Stimulated activated CD4-positive, alpha-beta T cell treated with anti-CD3 and anti-CD28 coated beads, Interleukin-4, amount 100 ng/mL, for 24 hours (primary cell): Measurements from ENCODE around the gene SLC27A3.
"Not testable (repeated sequence)": the region's sequence is repeated elsewhere in the genome, so short reads cannot be mapped to it uniquely, and the experiment has no call there.

Source experiments
- DNase-seq: peaks from one replicate; pipeline ENCODE4 v3.0.0-alpha.2; 2020

The SLC27A3 gene

DNA sequence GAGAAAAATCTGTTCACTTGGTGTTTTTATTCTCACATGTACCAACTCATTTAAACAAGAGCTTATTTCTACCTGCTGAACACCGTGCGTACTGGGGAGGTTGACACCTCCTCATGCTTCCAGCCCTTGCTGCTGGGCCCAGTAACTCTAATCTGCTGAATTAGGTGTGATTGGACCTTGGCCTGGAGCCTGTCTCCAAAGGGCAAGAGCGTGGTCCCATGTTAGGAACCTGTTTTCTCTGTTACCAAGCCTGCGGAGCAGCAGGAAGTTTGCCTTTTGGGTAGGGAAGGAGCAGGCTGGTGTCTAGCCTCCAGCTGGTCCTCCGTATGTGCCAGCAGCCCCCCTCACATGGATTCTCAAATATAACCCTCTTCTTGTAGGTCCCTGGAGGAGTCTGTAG, 10.9 kb upstream of the SLC27A3 start:
- DNase-seq = no peak

- DNase-seq = not testable (repeated sequence)
These were observed 8.5 kb upstream of the SLC27A3 start for GRCh38 chr1:153766663-153767062.

DNA sequence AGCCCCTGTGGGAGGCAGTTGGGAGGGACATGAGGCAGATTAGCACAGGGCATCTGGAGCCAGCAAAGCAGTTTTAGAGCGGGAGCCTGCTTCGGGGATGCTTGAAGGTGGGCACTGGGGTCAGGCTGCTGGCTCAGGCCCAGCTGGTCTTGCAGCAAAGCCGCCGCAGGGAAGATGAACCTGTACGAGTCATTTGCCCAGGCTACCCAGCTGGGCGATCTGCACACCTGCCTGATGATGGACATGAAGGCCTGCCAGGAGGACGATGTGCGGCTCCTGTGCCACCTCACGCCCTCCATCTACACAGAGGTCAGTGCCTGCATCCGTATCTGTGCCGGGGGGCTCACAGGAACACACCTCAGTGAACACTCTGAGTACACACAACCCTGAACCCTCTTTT, 7.7 kb upstream of the SLC27A3 start:
- DNase-seq = no peak

DNA sequence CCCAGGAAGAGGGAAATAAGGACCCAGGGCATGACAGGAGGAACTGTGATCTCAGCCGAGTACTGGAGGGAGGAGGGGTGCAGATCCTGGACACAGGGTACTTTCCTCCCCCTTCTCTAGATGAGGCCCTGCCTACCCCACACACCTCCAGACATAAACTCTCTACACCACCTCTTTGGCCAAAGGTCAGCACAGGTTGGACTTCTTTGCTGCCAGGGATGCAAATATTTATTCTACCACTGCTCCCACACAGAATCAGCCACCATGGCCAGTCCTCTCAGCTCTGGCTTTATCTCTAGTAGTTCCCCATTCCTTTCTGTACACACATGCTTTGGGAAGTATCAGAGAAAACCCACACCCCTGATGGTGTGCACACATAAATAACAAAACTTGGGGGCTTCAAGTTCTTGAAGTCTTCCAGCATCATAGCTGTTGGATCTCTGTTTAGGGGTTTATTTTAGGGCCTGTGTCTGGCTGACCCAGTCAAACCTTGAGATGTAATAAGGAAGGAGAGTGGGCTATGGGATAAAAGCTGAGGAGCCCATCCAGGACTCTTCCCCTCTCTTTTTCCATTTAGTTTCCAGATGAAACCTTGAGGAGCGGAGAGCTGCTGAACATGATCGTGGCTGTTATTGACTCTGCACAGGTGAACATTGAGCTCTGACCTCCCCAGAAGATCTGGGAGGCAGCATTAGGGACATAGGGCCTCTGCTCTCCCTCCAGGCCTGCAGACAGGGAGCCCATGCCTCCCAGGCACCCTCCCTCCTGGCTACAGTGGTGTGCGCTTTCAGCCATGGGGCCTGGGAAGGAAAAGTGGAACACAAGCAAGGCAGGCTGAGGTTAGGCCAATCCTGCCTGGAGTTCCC, 6.7 kb upstream of the SLC27A3 start:
- no peak for DNase-seq

DNA sequence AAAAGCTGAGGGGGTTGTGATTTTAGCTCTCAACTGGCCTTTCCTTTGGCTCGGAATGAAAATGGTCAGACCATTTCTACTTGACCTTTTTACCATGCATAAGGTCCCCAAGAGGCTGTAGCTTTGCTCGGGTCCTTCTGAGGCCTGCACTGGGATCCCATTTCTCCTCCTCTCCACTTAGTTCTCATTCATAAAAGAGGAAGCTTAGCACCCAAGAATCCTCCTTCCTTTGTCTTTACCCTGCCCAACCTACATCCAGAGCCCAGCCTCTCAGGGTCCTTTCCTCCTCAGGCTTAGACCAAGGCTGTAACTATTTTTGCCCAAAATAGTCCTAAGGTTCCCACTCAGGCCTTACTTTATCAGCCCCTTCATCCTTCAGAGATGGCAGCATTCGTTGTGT, 6.0 kb upstream of the SLC27A3 start:
- DNase-seq = no peak

GRCh38 chr1:153770797-153771196, 4.4 kb upstream of the SLC27A3 start:
- DNase-seq = no peak

DNA sequence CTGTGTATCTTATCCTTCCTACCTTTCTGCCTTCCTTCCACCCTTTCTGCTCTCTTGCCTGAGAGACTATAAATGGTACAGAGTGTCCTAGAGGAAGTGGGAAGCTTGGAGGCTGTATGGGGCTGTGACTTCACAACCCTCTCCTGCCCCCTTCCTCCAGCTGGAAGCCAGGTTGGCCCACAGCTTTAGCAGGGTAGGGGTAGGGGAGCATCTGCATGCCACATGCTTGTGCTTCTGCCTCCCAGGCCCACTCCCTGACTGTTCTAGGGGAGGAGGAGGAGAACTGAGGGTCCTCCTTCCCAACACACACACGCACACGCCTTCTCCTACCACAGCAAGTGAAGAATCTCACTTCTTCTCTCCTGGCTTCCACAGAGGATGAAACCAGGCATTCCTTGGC, 3.9 kb upstream of the SLC27A3 start:
- no peak for DNase-seq

- no peak for DNase-seq
These were observed 3.2 kb upstream of the SLC27A3 start for GRCh38 chr1:153771841-153772593.

DNA sequence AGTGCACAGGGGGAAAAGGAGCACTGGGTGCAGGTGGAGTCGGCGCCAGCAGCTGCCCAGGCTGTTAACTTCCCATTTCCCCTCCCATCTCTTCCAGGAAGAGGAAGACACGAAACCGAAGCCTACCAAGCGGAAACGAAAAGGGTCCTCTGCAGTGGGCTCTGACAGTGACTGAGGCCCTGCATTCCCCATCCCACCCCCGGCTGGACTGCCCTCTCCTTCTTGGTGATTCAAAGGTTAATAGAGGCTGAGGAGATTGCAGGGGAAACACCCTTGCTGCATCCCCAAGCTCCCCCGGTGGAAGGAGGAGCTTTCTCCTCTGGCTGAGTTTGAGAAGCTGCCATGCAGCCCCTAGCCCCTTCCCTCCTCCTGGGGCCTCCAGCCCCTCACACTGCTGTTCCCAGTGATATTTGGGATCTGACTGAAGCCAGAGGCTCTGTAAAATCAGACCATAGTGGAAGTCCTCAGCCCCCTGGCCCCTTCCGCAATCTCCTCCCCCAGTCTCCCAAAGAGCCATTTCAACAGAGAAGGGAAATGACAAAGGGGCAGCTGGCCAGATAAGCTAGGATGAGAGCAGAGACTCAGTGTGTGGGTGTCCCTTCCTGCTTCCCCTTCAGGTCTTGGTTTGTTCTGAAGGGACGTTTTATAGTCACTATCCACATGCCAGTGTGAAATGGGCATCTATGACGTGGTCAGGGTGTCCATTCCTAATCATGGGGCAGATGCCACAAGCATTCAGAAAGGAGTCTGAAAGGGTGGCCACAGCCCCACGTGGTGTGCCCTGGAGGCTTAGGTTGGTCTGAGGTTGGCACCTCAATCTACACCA, 1.9 kb upstream of the SLC27A3 start:
- no peak for DNase-seq

- no peak for DNase-seq
These were observed 1.1 kb upstream of the SLC27A3 start for GRCh38 chr1:153774026-153774595.

DNA sequence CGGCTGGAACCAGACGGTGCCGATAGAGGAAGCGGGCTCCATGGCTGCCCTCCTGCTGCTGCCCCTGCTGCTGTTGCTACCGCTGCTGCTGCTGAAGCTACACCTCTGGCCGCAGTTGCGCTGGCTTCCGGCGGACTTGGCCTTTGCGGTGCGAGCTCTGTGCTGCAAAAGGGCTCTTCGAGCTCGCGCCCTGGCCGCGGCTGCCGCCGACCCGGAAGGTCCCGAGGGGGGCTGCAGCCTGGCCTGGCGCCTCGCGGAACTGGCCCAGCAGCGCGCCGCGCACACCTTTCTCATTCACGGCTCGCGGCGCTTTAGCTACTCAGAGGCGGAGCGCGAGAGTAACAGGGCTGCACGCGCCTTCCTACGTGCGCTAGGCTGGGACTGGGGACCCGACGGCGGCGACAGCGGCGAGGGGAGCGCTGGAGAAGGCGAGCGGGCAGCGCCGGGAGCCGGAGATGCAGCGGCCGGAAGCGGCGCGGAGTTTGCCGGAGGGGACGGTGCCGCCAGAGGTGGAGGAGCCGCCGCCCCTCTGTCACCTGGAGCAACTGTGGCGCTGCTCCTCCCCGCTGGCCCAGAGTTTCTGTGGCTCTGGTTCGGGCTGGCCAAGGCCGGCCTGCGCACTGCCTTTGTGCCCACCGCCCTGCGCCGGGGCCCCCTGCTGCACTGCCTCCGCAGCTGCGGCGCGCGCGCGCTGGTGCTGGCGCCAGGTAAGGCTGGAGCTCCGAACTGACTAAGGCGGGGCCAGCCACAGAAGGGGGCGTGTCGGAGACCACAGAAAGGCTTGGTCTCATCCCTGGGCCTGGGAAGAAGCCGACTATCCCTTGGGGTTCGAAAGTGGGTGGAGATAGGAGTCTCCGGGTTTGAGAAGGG, 486 bp downstream of the SLC27A3 start:
- peak; percentile 59 for DNase-seq

GRCh38 chr1:153776352-153776751, 1.1 kb downstream of the SLC27A3 start:
- DNase-seq = no peak

DNA sequence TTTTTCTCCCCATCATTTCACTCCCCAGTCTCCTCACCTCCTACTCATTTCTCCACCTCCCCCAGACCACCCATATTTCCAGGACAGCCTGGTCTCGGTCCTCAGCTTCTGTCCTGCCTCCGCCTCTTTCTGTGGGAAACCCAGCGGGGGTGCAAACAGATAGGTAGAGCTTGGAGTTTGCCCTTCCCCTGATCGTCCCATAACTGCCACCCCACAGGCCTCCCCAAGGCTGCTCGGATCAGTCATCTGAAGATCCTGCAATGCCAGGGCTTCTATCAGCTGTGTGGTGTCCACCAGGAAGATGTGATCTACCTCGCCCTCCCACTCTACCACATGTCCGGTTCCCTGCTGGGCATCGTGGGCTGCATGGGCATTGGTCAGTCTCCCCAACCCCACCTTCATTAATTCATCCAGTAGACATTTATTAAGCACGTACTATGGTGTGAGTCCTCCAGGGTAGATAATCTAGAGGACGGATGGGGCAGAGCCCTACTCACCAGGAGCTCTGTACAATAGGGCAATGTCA, 1.7 kb downstream of the SLC27A3 start:
- DNase-seq = no peak

- no peak for DNase-seq
These were observed 2.4 kb downstream of the SLC27A3 start for GRCh38 chr1:153777648-153778047.

- DNase-seq = no peak
These were observed 3.0 kb downstream of the SLC27A3 start for GRCh38 chr1:153778051-153778823.

DNA sequence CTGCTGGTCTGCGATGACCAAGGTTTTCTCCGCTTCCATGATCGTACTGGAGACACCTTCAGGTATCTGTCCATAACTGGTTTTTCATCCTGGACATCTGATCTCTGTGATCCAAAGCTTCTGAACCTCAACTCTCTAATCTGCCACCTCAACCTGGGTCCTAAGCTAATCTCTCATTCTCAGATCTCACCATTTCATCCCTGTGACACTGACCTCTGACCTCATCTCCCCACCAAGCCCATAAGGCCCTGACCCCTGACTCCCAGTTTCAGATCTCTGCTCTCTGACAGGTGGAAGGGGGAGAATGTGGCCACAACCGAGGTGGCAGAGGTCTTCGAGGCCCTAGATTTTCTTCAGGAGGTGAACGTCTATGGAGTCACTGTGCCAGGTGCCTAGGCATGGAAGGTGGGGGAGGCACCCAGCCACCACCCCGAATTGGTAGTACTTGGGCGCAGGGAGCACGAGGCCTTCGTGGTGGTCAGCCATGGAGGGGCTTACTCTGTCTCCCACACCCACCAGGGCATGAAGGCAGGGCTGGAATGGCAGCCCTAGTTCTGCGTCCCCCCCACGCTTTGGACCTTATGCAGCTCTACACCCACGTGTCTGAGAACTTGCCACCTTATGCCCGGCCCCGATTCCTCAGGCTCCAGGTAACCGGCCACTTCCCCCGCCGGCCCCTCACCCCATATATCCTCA, 3.8 kb downstream of the SLC27A3 start:
- no peak for DNase-seq

DNA sequence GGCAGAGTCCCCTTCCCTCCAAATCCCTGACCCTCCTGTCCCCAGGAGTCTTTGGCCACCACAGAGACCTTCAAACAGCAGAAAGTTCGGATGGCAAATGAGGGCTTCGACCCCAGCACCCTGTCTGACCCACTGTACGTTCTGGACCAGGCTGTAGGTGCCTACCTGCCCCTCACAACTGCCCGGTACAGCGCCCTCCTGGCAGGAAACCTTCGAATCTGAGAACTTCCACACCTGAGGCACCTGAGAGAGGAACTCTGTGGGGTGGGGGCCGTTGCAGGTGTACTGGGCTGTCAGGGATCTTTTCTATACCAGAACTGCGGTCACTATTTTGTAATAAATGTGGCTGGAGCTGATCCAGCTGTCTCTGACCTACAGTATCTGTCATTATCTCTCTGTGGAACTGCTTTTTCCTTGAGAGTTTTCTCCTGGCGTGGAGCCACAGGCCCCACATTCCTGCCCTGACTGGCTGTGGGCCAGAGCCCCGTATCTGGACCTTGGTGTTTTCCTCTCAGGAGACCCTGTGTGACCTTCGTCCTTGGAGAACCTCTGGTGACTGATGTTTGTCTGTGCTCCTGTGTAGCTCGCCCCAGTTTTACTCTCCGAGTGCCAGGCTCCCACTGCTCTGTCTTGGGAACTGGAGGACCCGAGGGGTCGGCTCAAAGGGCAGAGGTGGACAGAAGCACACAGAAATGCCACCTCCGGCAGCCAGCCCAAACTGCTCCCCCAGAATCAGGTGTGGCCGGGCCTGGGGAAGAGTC, 4.8 kb downstream of the SLC27A3 start:
- DNase-seq = no peak

DNA sequence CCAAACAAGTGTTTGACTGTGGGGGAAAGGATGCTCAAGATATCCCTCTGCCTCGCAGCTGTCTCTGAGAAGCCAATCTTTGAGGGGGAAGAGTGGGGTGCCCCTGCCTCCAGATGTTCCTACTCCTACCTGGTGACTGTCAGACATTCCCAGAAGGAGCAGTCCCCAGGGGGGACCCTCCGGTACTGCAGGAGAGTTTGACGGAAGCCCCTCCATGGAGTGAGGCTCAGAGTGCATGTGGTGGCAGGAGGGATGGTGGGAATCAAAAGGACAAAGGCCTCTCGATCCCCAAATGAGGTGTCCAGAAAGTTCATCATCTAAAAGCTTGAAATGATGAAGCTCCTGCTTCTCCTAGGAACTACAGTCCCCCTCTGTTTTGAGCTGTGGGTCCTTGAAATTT, 5.3 kb downstream of the SLC27A3 start:
- no peak for DNase-seq

DNA sequence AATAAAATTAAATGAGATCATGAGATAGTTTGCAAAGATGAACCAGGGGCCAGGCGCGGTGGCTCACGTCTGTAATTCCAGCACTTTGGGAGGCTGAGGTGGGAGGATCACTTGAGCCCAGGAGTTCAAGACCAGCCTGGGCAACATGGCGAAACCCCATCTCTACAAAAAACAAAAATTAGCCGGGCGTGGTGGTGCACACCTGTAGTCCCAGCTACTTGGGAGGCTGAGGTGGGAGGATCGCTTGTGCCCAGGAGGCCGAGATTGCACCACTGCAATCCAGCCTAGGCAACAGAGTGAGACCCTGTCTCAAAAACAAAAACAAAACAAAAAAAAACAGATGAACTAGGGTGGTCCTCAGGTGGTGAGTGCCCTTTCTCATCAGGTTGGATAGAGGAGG, 7.4 kb downstream of the SLC27A3 start:
- not testable (repeated sequence) for DNase-seq
